H1 (cell line): ENCODE measurements around the gene LURAP1L. TPM values are rescaled to one million over a fixed set of nuclear protein-coding genes. Genes with fewer than 3 reads are reported as not detected.

Source experiments
- CTCF ChIA-PET: fragments of 300-600 bp; sonication (Branson Sonifier 250); formaldehyde crosslinking; loops from one replicate; lab custom pipeline; 2021; ENCODE audit not compliant: partially characterized antibody; lab: Charles Lee
- POLR2A ChIA-PET: fragments of 300-600 bp; sonication (Branson Sonifier 250); formaldehyde crosslinking; loops from one replicate; lab custom pipeline; 2021; ENCODE audit warnings: inconsistent platforms; ENCODE audit not compliant: partially characterized antibody; lab: Charles Lee
- DNase-seq, 2 experiments: peaks; one replicate each; pipeline versions ENCODE4 v3.0.0 to v3.0.0-alpha.2; 2010 to 2022; ENCODE audit warnings: low spot score in 2 of 2, low read depth in 1 of 2, mixed read lengths in 1 of 2
- FAIRE-seq: peaks from 2 replicates; lab custom pipeline; 2011; peaks lifted over from hg19 to GRCh38; lab: Jason Lieb, UNC
- H2AFZ ChIP-seq: 2 replicates; pipeline ENCODE4 v1.8.1; 2012; ENCODE audit warnings: low read length, inconsistent platforms
- H2AK5ac ChIP-seq: 2 replicates; pipeline ENCODE4 v1.6.1; 2013; ENCODE audit warnings: low read depth, low read length
- H2BK120ac ChIP-seq: replicated peaks from 2 replicates; pipeline ENCODE3; 2013; ENCODE audit warnings: low read depth, low read length, inconsistent platforms
- H2BK12ac ChIP-seq: 2 replicates; pipeline ENCODE4 v1.6.1; 2013; ENCODE audit warnings: low read depth, low read length
- H2BK15ac ChIP-seq: 2 replicates; pipeline ENCODE4 v1.6.1; 2013; ENCODE audit warnings: low read length
- H2BK20ac ChIP-seq: 2 replicates; pipeline ENCODE4 v1.6.1; 2013; ENCODE audit warnings: low read length
- H2BK5ac ChIP-seq: 2 replicates; pipeline ENCODE4 v1.6.1; 2013; ENCODE audit warnings: low read depth, low read length
- H3K14ac ChIP-seq: 2 replicates; pipeline ENCODE4 v1.6.1; 2013; ENCODE audit warnings: inconsistent platforms; ENCODE audit not compliant: insufficient read length
- H3K18ac ChIP-seq: 2 replicates; pipeline ENCODE4 v1.6.1; 2013; ENCODE audit warnings: low read length; ENCODE audit errors: extremely low read depth
- H3K23ac ChIP-seq: 2 replicates; pipeline ENCODE4 v1.6.1; 2013; ENCODE audit warnings: inconsistent platforms; ENCODE audit not compliant: insufficient read length
- H3K23me2 ChIP-seq: 2 replicates; pipeline ENCODE4 v1.6.1; 2013; ENCODE audit warnings: low read depth, low read length
- H3K27ac ChIP-seq: 2 replicates; pipeline ENCODE4 v1.6.1; 2011; ENCODE audit warnings: low read depth, low read length, inconsistent platforms
- H3K27me3 ChIP-seq, 4 experiments: replicated peaks in 1 of 4; 1 replicate in 1 of 4; 2 replicates in 3 of 4; pipeline versions ENCODE4 v1.6.1 to v1.8.1; 2011 to 2013; ENCODE audit warnings: low read length in 3 of 4, mild to moderate bottlenecking in 3 of 4, inconsistent platforms in 2 of 4, mixed read lengths in 2 of 4, moderate library complexity in 1 of 4; ENCODE audit not compliant: control insufficient read depth in 3 of 4, insufficient read depth in 3 of 4; ENCODE audit errors: extremely low read depth in 1 of 4
- H3K36me3 ChIP-seq, 4 experiments: 2 replicates each; pipeline versions ENCODE4 v1.6.1 to v1.8.1; 2011 to 2013; ENCODE audit warnings: mild to moderate bottlenecking in 4 of 4, low read length in 3 of 4, moderate library complexity in 2 of 4, control low read depth in 1 of 4, inconsistent platforms in 1 of 4; ENCODE audit not compliant: insufficient read depth in 4 of 4, control insufficient read depth in 2 of 4
- H3K4ac ChIP-seq: replicated peaks from 2 replicates; pipeline ENCODE3; 2013; ENCODE audit warnings: low read length, low read depth, mixed read lengths, inconsistent platforms; ENCODE audit not compliant: insufficient read length
- H3K4me1 ChIP-seq, 4 experiments: replicated peaks in 1 of 4; 1 replicate in 1 of 4; 2 replicates in 3 of 4; pipeline versions ENCODE4 v1.6.1 to v1.8.1; 2011 to 2013; ENCODE audit warnings: low read length in 3 of 4, inconsistent platforms in 2 of 4, mixed read lengths in 1 of 4; ENCODE audit not compliant: insufficient read depth in 4 of 4, control insufficient read depth in 3 of 4
- H3K4me2 ChIP-seq, 2 experiments: 2 replicates each; pipeline versions ENCODE4 v1.6.1 to v1.8.1; 2011 to 2013; ENCODE audit warnings: low read depth in 2 of 2, low read length in 2 of 2, control low read depth in 1 of 2, inconsistent platforms in 1 of 2, mild to moderate bottlenecking in 1 of 2; ENCODE audit not compliant: insufficient read depth in 1 of 2
- H3K4me3 ChIP-seq, 4 experiments: fragments of 200-600, 300-600 bp in 1 of 4; sonication (generic), shearing (Covaris generic), sonication (Bioruptor Twin) in 1 of 4; 2 replicates each; pipeline versions ENCODE4 v1.5.1 to v1.8.1; 2011 to 2016; ENCODE audit warnings: low read length in 4 of 4, low read depth in 3 of 4, control low read depth in 2 of 4, inconsistent platforms in 2 of 4, mild to moderate bottlenecking in 2 of 4, mixed read lengths in 1 of 4, moderate library complexity in 1 of 4; ENCODE audit not compliant: insufficient read depth in 2 of 4; ENCODE audit errors: extremely low read depth in 1 of 4
- H3K56ac ChIP-seq: replicated peaks from 2 replicates; pipeline ENCODE3; 2013; ENCODE audit warnings: low read depth, mild to moderate bottlenecking, mixed read lengths, low read length, inconsistent platforms; ENCODE audit not compliant: insufficient read length
- H3K79me1 ChIP-seq: 2 replicates; pipeline ENCODE4 v1.6.1; 2013; ENCODE audit warnings: low read depth, low read length, control low read depth
- H3K79me2 ChIP-seq, 2 experiments: 2 replicates each; pipeline versions ENCODE4 v1.6.1 to v1.8.1; 2012 to 2013; ENCODE audit warnings: low read length in 2 of 2, mild to moderate bottlenecking in 2 of 2, inconsistent platforms in 1 of 2; ENCODE audit not compliant: insufficient read depth in 2 of 2, control insufficient read depth in 1 of 2
- H3K9ac ChIP-seq, 4 experiments: replicated peaks in 1 of 4; 1 replicate in 1 of 4; 2 replicates in 3 of 4; pipeline versions ENCODE4 v1.6.1 to v1.8.1; 2011 to 2013; ENCODE audit warnings: low read depth in 3 of 4, low read length in 3 of 4, control low read depth in 2 of 4, mild to moderate bottlenecking in 2 of 4, moderate library complexity in 2 of 4, inconsistent platforms in 1 of 4; ENCODE audit errors: extremely low read depth in 1 of 4
- H3K9me3 ChIP-seq, 2 experiments: 2 replicates each; pipeline versions ENCODE4 v1.6.1 to v1.8.1; 2012 to 2013; ENCODE audit warnings: mild to moderate bottlenecking in 2 of 2, moderate library complexity in 2 of 2, control low read depth in 1 of 2, inconsistent platforms in 1 of 2, low read depth in 1 of 2, low read length in 1 of 2, mixed read lengths in 1 of 2; ENCODE audit not compliant: insufficient read depth in 2 of 2
- H4K20me1 ChIP-seq, 2 experiments: replicated peaks in 1 of 2; 2 replicates each; pipeline versions ENCODE3 to v1.8.1; 2011 to 2013; ENCODE audit warnings: inconsistent platforms in 2 of 2, low read length in 2 of 2, mild to moderate bottlenecking in 1 of 2; ENCODE audit not compliant: insufficient read depth in 2 of 2, control insufficient read depth in 1 of 2
- H4K5ac ChIP-seq: 2 replicates; pipeline ENCODE4 v1.6.1; 2013; ENCODE audit warnings: low read length, low read depth, mixed read lengths, inconsistent platforms; ENCODE audit not compliant: insufficient read length
- H4K8ac ChIP-seq: 2 replicates; pipeline ENCODE4 v1.8.0; 2013; ENCODE audit warnings: mild to moderate bottlenecking, moderate library complexity, low read length, inconsistent platforms; ENCODE audit not compliant: insufficient read depth; ENCODE audit errors: extremely low read depth
- H4K91ac ChIP-seq: replicated peaks from 2 replicates; pipeline ENCODE3; 2013; ENCODE audit warnings: low read length, mixed read lengths, inconsistent platforms; ENCODE audit not compliant: insufficient read length
- CBX5 ChIP-seq: fragments of 300-800, 300-1000 bp; sonication (generic); IDR thresholded peaks from 2 replicates; pipeline ENCODE4 v1.7.1; 2016; ENCODE audit warnings: antibody characterized with exemption, low read length, low read depth
- CHD2 ChIP-seq: IDR thresholded peaks from 2 replicates; pipeline ENCODE4 v1.6.1; 2012; ENCODE audit warnings: low read length, improper control_type of control experiment
- MAFK ChIP-seq: IDR thresholded peaks from 2 replicates; pipeline ENCODE4 v1.6.1; 2012; ENCODE audit warnings: low read depth, mild to moderate bottlenecking, improper control_type of control experiment, low read length
- NANOG ChIP-seq: IDR thresholded peaks from 2 replicates; pipeline ENCODE4 v1.6.1; 2011; ENCODE audit warnings: low read length, low read depth, mild to moderate bottlenecking, inconsistent platforms; ENCODE audit not compliant: insufficient read depth, poor library complexity, severe bottlenecking
- RFX5 ChIP-seq: IDR thresholded peaks from 2 replicates; pipeline ENCODE4 v1.6.1; 2011; ENCODE audit warnings: low read depth, low read length, improper control_type of control experiment, borderline replicate concordance
- SIRT6 ChIP-seq: IDR thresholded peaks from one replicate; pipeline ENCODE4 v1.7.1; 2012; ENCODE audit warnings: low read length, inconsistent platforms
- SP1 ChIP-seq: IDR thresholded peaks from 2 replicates; pipeline ENCODE4 v1.6.1; 2011; ENCODE audit warnings: low read depth, low read length
- TEAD4 ChIP-seq: IDR thresholded peaks from 2 replicates; pipeline ENCODE4 v1.6.1; 2012; ENCODE audit warnings: low read depth, low read length, inconsistent platforms, mixed read lengths
- YY1 ChIP-seq: IDR thresholded peaks from 2 replicates; pipeline ENCODE4 v1.6.1; 2011; ENCODE audit warnings: low read depth, mild to moderate bottlenecking, low read length
- polyA plus RNA-seq, 7 experiments: library from polyadenylated mRNA; depleted of rRNA in 3 of 7; stranded (reverse) in 5 of 7; unstranded in 2 of 7; fragments of >200 nt in 5 of 7; fragments of 200-250 nt in 2 of 7; gene quantifications; 1 replicate in 5 of 7; 2 replicates in 1 of 7; 4 replicates in 1 of 7; pipeline versions ENCODE4 v1.2.1 to v1.2.3, GENCODE V29; 2011 to 2013; ENCODE audit warnings: missing spikeins in 2 of 7, mixed read lengths in 2 of 7
- total RNA-seq: library from RNA; stranded (reverse); fragmentation: NEBNext Ultra II Directional; extraction: Animal tissue kit (Norgen Biotek cat#: 25700); gene quantifications from 2 replicates; pipeline ENCODE4 v1.2.1, GENCODE V29; 2021
- TF ChIP-seq, protein P1 (sequence below): IDR thresholded peaks from 2 replicates; pipeline ENCODE4 v1.6.1; 2011; ENCODE audit warnings: low read length, improper control_type of control experiment

The LURAP1L gene
- total and polyA plus RNA-seq, 2 of the 8 experiments (the other 6 are each of a cell fraction or from before 2014, with no cell fraction given), result 0.63 to 1.2 TPM

DNA sequence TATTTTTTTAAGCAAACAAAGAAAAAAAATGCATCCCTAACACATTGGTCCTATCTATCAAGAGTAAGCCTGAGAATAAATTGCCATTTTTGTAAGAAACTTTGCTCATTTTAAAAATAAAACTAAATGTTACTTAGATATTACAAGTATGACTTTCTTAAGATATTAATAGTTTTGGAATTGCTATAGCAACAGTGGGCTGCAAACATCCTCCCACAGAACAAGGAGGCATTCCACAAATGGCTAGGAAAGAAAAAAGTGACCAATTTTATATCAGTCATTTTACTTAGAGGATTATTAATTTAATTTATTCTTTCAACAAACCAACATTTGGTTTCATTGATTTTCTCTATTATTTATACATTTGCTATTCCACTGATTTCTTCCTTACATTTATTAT lies 63.7 kb downstream of the LURAP1L start:
- no peak overlapping the region for H3K4me3 ChIP-seq
- DNase-seq, result no peak
- no peak overlapping the region for H3K14ac ChIP-seq
- H3K4me1 ChIP-seq, result no peaks in the 10 kb centered on the region
- no peaks in the 10 kb centered on the region for H3K9me3 ChIP-seq
- no peak overlapping the region for H3K4me2 ChIP-seq
- H4K8ac ChIP-seq, result no peak overlapping the region
- H3K36me3 ChIP-seq, result no peaks in the 10 kb centered on the region
- no peak overlapping the region for H3K4ac ChIP-seq
- H3K23me2 ChIP-seq, result no peaks in the 10 kb centered on the region
- POLR2A ChIA-PET, result no interaction called here
- no peak overlapping the region for H2BK20ac ChIP-seq
- H2BK5ac ChIP-seq, result no peak overlapping the region
- no peaks in the 10 kb centered on the region for H3K27me3 ChIP-seq
- no peak overlapping the region for H4K91ac ChIP-seq
- H3K23ac ChIP-seq, result no peak overlapping the region
- H3K56ac ChIP-seq, result no peak overlapping the region
- no peak overlapping the region for H2AK5ac ChIP-seq
- no peak overlapping the region for H3K18ac ChIP-seq
- H2BK15ac ChIP-seq, result no peak overlapping the region
- H2BK12ac ChIP-seq, result no peak overlapping the region
- no peak for FAIRE-seq
- H2BK120ac ChIP-seq, result no peak overlapping the region
- no peaks in the 10 kb centered on the region for H4K20me1 ChIP-seq
- no peaks in the 10 kb centered on the region for H3K79me2 ChIP-seq
- no peaks in the 10 kb centered on the region for H3K79me1 ChIP-seq
- H2AFZ ChIP-seq, result no peak overlapping the region
- H3K9ac ChIP-seq, result no peak overlapping the region
- TF ChIP-seq RFX5 (no peak), TEAD4 (no peak), YY1 (no peak), SP1 (no peak), CBX5 (no peak), NANOG (no peak), MAFK (no peak), CHD2 (no peak), SIRT6 (no peak)
- TF ChIP-seq, protein P1, sequence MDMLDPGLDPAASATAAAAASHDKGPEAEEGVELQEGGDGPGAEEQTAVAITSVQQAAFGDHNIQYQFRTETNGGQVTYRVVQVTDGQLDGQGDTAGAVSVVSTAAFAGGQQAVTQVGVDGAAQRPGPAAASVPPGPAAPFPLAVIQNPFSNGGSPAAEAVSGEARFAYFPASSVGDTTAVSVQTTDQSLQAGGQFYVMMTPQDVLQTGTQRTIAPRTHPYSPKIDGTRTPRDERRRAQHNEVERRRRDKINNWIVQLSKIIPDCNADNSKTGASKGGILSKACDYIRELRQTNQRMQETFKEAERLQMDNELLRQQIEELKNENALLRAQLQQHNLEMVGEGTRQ, result no peak
- H3K27ac ChIP-seq, result no peak overlapping the region
- H4K5ac ChIP-seq, result no peak overlapping the region
- CTCF ChIA-PET, result no interaction called here
